Stimulated activated CD4-positive, alpha-beta T cell treated with anti-CD3 and anti-CD28 coated beads, Interleukin-1b, Interleukin-23, amount 100 ng/mL, for 1 hour (primary cell): ENCODE results near the gene PPIE.
A peak's percentile ranks its signal among the peaks of the same experiment; 100 is the strongest.
"Not testable (repeated sequence)": the region's sequence is repeated elsewhere in the genome, so short reads cannot be mapped to it uniquely, and the experiment has no call there.

Experiments used
- DNase-seq, 2 donors: peaks; one replicate each; pipeline ENCODE4 v3.0.0-alpha.2; 2020; ENCODE audit warnings: low read depth in 2 of 2

The PPIE gene

GRCh38 chr1:39777896-39778295 lies 39.2 kb downstream of the PPIE start:
- DNase-seq = not testable (repeated sequence)

GRCh38 chr1:39778463-39779099 lies 39.9 kb downstream of the PPIE start:
- DNase-seq = not testable (repeated sequence)

GRCh38 chr1:39779137-39779536 lies 40.5 kb downstream of the PPIE start:
- DNase-seq = no peak

GRCh38 chr1:39779821-39780220 lies 41.1 kb downstream of the PPIE start:
- no peak for DNase-seq

- DNase-seq = no peak
Measured at GRCh38 chr1:39781349-39781715, 42.6 kb downstream of the PPIE start.

GRCh38 chr1:39782103-39782502 lies 43.4 kb downstream of the PPIE start:
- DNase-seq = no peak

GRCh38 chr1:39782685-39783084 lies 44.0 kb downstream of the PPIE start:
- not testable (repeated sequence) for DNase-seq

GRCh38 chr1:39786303-39787107 lies 47.8 kb downstream of the PPIE start:
- DNase-seq = not testable (repeated sequence)

- DNase-seq = not testable (repeated sequence)
Measured at GRCh38 chr1:39787108-39787375, 48.4 kb downstream of the PPIE start.

GRCh38 chr1:39787468-39787867 lies 48.8 kb downstream of the PPIE start:
- DNase-seq = no peak

GRCh38 chr1:39787964-39788363 lies 49.3 kb downstream of the PPIE start:
- DNase-seq = not testable (repeated sequence)

GRCh38 chr1:39788426-39788757 lies 49.7 kb downstream of the PPIE start:
- no peak for DNase-seq

- DNase-seq = no peak
Measured at GRCh38 chr1:39788758-39789570, 50.3 kb downstream of the PPIE start, which contains the start of gene BMP8B. Gene BMP8B (minus strand): TSS chr1:39788865. CDS start chr1:39788485, 380 bp downstream.

- no peak for DNase-seq
Measured at GRCh38 chr1:39789571-39790110, 51.0 kb downstream of the PPIE start.

GRCh38 chr1:39791838-39792237 lies 53.2 kb downstream of the PPIE start:
- no peak for DNase-seq

- DNase-seq = no peak
Measured at GRCh38 chr1:39795651-39796050, 57.0 kb downstream of the PPIE start.

- peak; percentile 65 to 69 for DNase-seq
Measured at GRCh38 chr1:39798859-39799769, 60.4 kb downstream of the PPIE start.

- peak in 1 of 2 donors; percentile 62 for DNase-seq
Measured at GRCh38 chr1:39799770-39800470, 61.2 kb downstream of the PPIE start.

GRCh38 chr1:39800471-39800835 lies 61.8 kb downstream of the PPIE start:
- no peak for DNase-seq

- no peak for DNase-seq
Measured at GRCh38 chr1:39802496-39803260, 64.0 kb downstream of the PPIE start.
